ENCODE results near the gene POU2F3.

POU2F3 gene

GRCh38 chr11:120295099-120295498 lies 55.2 kb downstream of the POU2F3 start:
- TF ChIP-seq POLR2AphosphoS5 (IDR thresholded peaks at IDR 0.05; ENCODE audit: low read depth, low read length) (no peak), FOXP2 (optimal IDR thresholded peaks at IDR 0.05; ENCODE audit: borderline replicate concordance, extremely low read depth, extremely low read length, insufficient read depth) (no peak), SIN3A (IDR thresholded peaks at IDR 0.05; ENCODE audit: borderline replicate concordance, insufficient read depth, low read length) (no peak), TAF1 (IDR thresholded peaks at IDR 0.05; ENCODE audit: borderline replicate concordance, insufficient read depth, low read length) (no peak)

GRCh38 chr11:120296554-120296953 lies 56.6 kb downstream of the POU2F3 start:
- TF ChIP-seq POLR2AphosphoS5 (IDR thresholded peaks at IDR 0.05; ENCODE audit: low read depth, low read length) (no peak), SIN3A (IDR thresholded peaks at IDR 0.05; ENCODE audit: borderline replicate concordance, insufficient read depth, low read length) (no peak), TAF1 (IDR thresholded peaks at IDR 0.05; ENCODE audit: borderline replicate concordance, insufficient read depth, low read length) (no peak), FOXP2 (optimal IDR thresholded peaks at IDR 0.05; ENCODE audit: borderline replicate concordance, extremely low read depth, extremely low read length, insufficient read depth) (no peak)
- TF ChIP-seq, protein P1, sequence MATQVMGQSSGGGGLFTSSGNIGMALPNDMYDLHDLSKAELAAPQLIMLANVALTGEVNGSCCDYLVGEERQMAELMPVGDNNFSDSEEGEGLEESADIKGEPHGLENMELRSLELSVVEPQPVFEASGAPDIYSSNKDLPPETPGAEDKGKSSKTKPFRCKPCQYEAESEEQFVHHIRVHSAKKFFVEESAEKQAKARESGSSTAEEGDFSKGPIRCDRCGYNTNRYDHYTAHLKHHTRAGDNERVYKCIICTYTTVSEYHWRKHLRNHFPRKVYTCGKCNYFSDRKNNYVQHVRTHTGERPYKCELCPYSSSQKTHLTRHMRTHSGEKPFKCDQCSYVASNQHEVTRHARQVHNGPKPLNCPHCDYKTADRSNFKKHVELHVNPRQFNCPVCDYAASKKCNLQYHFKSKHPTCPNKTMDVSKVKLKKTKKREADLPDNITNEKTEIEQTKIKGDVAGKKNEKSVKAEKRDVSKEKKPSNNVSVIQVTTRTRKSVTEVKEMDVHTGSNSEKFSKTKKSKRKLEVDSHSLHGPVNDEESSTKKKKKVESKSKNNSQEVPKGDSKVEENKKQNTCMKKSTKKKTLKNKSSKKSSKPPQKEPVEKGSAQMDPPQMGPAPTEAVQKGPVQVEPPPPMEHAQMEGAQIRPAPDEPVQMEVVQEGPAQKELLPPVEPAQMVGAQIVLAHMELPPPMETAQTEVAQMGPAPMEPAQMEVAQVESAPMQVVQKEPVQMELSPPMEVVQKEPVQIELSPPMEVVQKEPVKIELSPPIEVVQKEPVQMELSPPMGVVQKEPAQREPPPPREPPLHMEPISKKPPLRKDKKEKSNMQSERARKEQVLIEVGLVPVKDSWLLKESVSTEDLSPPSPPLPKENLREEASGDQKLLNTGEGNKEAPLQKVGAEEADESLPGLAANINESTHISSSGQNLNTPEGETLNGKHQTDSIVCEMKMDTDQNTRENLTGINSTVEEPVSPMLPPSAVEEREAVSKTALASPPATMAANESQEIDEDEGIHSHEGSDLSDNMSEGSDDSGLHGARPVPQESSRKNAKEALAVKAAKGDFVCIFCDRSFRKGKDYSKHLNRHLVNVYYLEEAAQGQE (IDR thresholded peaks at IDR 0.05; ENCODE audit: insufficient read depth in 1 of 2, low read depth in 2 of 2, low read length in 2 of 2) = no peak

DNA sequence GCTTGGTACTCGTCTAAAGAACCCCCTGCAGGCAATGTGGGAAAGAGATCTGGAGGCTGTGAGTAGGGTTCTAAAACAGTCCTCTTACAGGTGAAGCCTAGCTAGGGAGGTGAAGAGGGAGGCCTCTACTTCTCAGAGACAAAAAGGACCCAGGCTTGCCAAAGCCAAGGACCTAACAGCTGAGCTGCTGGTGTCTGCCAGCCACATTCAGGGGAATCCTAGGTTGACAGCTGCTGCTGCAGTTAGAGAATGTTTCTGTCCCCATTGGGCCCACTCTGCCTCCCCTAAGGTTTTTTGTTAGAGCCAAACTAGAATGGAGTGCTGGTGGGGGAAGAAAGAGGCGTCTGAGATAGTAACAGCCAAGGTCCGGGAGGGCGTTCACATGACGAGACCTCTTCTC lies 58.5 kb downstream of the POU2F3 start:
- TF ChIP-seq, protein P1 (IDR thresholded peaks at IDR 0.05; ENCODE audit: insufficient read depth in 1 of 2, low read depth in 2 of 2, low read length in 2 of 2) = no peak
- no peak for TF ChIP-seq FOXP2 (optimal IDR thresholded peaks at IDR 0.05; ENCODE audit: borderline replicate concordance, extremely low read depth, extremely low read length, insufficient read depth)

- TF ChIP-seq POLR2AphosphoS5 (IDR thresholded peaks at IDR 0.05; ENCODE audit: low read depth, low read length) (no peak), TAF1 (IDR thresholded peaks at IDR 0.05; ENCODE audit: borderline replicate concordance, insufficient read depth, low read length) (no peak), FOXP2 (optimal IDR thresholded peaks at IDR 0.05; ENCODE audit: borderline replicate concordance, extremely low read depth, extremely low read length, insufficient read depth) (no peak), SIN3A (IDR thresholded peaks at IDR 0.05; ENCODE audit: borderline replicate concordance, insufficient read depth, low read length) (no peak)
- TF ChIP-seq, protein P1 (IDR thresholded peaks at IDR 0.05; ENCODE audit: insufficient read depth in 1 of 2, low read depth in 2 of 2, low read length in 2 of 2) = no peak
These were observed 62.3 kb downstream of the POU2F3 start for GRCh38 chr11:120302001-120302805.

GRCh38 chr11:120303004-120303637 lies 63.2 kb downstream of the POU2F3 start:
- TF ChIP-seq FOXP2 (optimal IDR thresholded peaks at IDR 0.05; ENCODE audit: borderline replicate concordance, extremely low read depth, extremely low read length, insufficient read depth) (no peak), TAF1 (IDR thresholded peaks at IDR 0.05; ENCODE audit: borderline replicate concordance, insufficient read depth, low read length) (no peak), SIN3A (IDR thresholded peaks at IDR 0.05; ENCODE audit: borderline replicate concordance, insufficient read depth, low read length) (no peak), POLR2AphosphoS5 (IDR thresholded peaks at IDR 0.05; ENCODE audit: low read depth, low read length) (no peak)
- TF ChIP-seq, protein P1 (IDR thresholded peaks at IDR 0.05; ENCODE audit: insufficient read depth in 1 of 2, low read depth in 2 of 2, low read length in 2 of 2) = no peak
